Mesothelial cell of epicardium (in vitro differentiated cells): Measurements from ENCODE around the gene TNIP2. TPM values are rescaled to one million over a fixed set of nuclear protein-coding genes. Genes with fewer than 3 reads are reported as not detected.

Experiments used
- DNase-seq, 2 experiments: peaks; one replicate each; pipeline ENCODE4 v3.0.0; 2021; ENCODE audit warnings: low spot score in 2 of 2; ENCODE audit not compliant: unreplicated experiment in 2 of 2
- H3K27ac Mint-ChIP-seq: 2 replicates; pipeline ENCODE4 v1.8.0; 2021; ENCODE audit warnings: mixed read lengths
- H3K27me3 Mint-ChIP-seq: 2 replicates; pipeline ENCODE4 v1.8.0; 2021; ENCODE audit warnings: low read depth, mixed read lengths
- H3K36me3 Mint-ChIP-seq: 2 replicates; pipeline ENCODE4 v1.8.0; 2021; ENCODE audit warnings: mixed read lengths
- H3K4me1 Mint-ChIP-seq: 2 replicates; pipeline ENCODE4 v1.8.0; 2021; ENCODE audit warnings: mixed read lengths
- H3K4me3 Mint-ChIP-seq: 2 replicates; pipeline ENCODE4 v1.8.0; 2021; ENCODE audit warnings: mild to moderate bottlenecking, moderate library complexity, mixed read lengths
- H3K9me3 Mint-ChIP-seq: 2 replicates; pipeline ENCODE4 v1.8.0; 2021; ENCODE audit warnings: mixed read lengths
- CTCF ChIP-seq: fragments of 200-600 bp; sonication (generic); IDR thresholded peaks from one replicate; pipeline ENCODE4 v1.5.0; 2021; ENCODE audit warnings: antibody characterized with exemption; ENCODE audit not compliant: unreplicated experiment
- total RNA-seq: library from RNA; stranded (reverse); gene quantifications from 3 replicates; pipeline ENCODE4 v1.2.1, GENCODE V29; 2021

TNIP2 gene
- total RNA-seq, 1 donor from 2014 or later: 25.0 TPM

GRCh38 chr4:2714061-2714770 lies 41.9 kb downstream of the TNIP2 start:
- Mint-ChIP-seq H3K4me1 (peaks cover 5% of the 10 kb centered on the region), H3K36me3 (peaks cover 35% of the 10 kb centered on the region), H3K27ac (peak overlapping the region; percentile 62), H3K27me3 (no peaks in the 10 kb centered on the region), H3K9me3 (peaks cover 4% of the 10 kb centered on the region), H3K4me3 (no peak overlapping the region)
- TF ChIP-seq CTCF: no peak
- DNase-seq: no peak

GRCh38 chr4:2713337-2713736 lies 42.8 kb downstream of the TNIP2 start:
- no peak for TF ChIP-seq CTCF
- peaks cover 5% of the 10 kb centered on the region for H3K4me1 Mint-ChIP-seq
- peaks cover 33% of the 10 kb centered on the region for H3K36me3 Mint-ChIP-seq
- DNase-seq: no peak
- peaks cover 4% of the 10 kb centered on the region for H3K9me3 Mint-ChIP-seq
- H3K4me3 Mint-ChIP-seq: no peak overlapping the region
- no peaks in the 10 kb centered on the region for H3K27me3 Mint-ChIP-seq
- H3K27ac Mint-ChIP-seq: peak overlapping the region; percentile 54

- no peak for DNase-seq
- peaks cover 5% of the 10 kb centered on the region for H3K4me1 Mint-ChIP-seq
- TF ChIP-seq CTCF: no peak
- no peak overlapping the region for H3K27ac Mint-ChIP-seq
- peaks cover 4% of the 10 kb centered on the region for H3K9me3 Mint-ChIP-seq
- peaks cover 31% of the 10 kb centered on the region for H3K36me3 Mint-ChIP-seq
- no peaks in the 10 kb centered on the region for H3K27me3 Mint-ChIP-seq
- H3K4me3 Mint-ChIP-seq: no peak overlapping the region
These were observed 43.8 kb downstream of the TNIP2 start for GRCh38 chr4:2712261-2712842.

GRCh38 chr4:2702770-2703169 lies 53.4 kb downstream of the TNIP2 start:
- no peak for TF ChIP-seq CTCF
- Mint-ChIP-seq H3K36me3 (peaks cover 41% of the 10 kb centered on the region), H3K27me3 (no peaks in the 10 kb centered on the region), H3K4me3 (no peak overlapping the region), H3K27ac (no peak overlapping the region), H3K9me3 (no peaks in the 10 kb centered on the region), H3K4me1 (no peaks in the 10 kb centered on the region)
- no peak for DNase-seq

GRCh38 chr4:2702361-2702760 lies 53.8 kb downstream of the TNIP2 start:
- Mint-ChIP-seq H3K36me3 (peaks cover 41% of the 10 kb centered on the region), H3K4me3 (no peak overlapping the region), H3K9me3 (no peaks in the 10 kb centered on the region), H3K27me3 (no peaks in the 10 kb centered on the region), H3K4me1 (no peaks in the 10 kb centered on the region), H3K27ac (no peak overlapping the region)
- TF ChIP-seq CTCF: no peak
- DNase-seq: no peak
